Common myeloid progenitor, CD34-positive (primary cell): ENCODE results near the gene DENND4B.

Experiments
- CTCF ChIA-PET: fragments of 350-600 bp; sonication (Branson Sonifier 250); formaldehyde crosslinking; loops from one replicate; lab custom pipeline; 2021; ENCODE audit warnings: antibody characterized with exemption; lab: Charles Lee
- POLR2A ChIA-PET: fragments of 350-600 bp; sonication (Branson Sonifier 250); formaldehyde crosslinking; loops from one replicate; lab custom pipeline; 2021; ENCODE audit warnings: antibody characterized with exemption; lab: Charles Lee
- DNase-seq, 3 donors: peaks; one replicate each; pipeline versions ENCODE4 v3.0.0 to v3.0.0-alpha.2; 2013
- H3K27ac ChIP-seq, 2 experiments: 1 replicate in 1 of 2; 2 replicates in 1 of 2; pipeline ENCODE4 v1.7.0; 2013; ENCODE audit warnings: inconsistent platforms in 2 of 2, low read length in 2 of 2, mild to moderate bottlenecking in 2 of 2, low read depth in 1 of 2, moderate library complexity in 1 of 2; ENCODE audit not compliant: severe bottlenecking in 2 of 2, insufficient read depth in 1 of 2, poor library complexity in 1 of 2
- H3K27me3 ChIP-seq, 5 experiments: replicated peaks in 2 of 5; 1 replicate in 3 of 5; 2 replicates in 2 of 5; pipeline versions ENCODE4 v1.6.1 to v1.7.0; 2013; ENCODE audit warnings: low read length in 4 of 5, mild to moderate bottlenecking in 2 of 5, moderate library complexity in 2 of 5, inconsistent platforms in 1 of 5; ENCODE audit not compliant: insufficient read depth in 5 of 5, control insufficient read depth in 4 of 5
- H3K36me3 ChIP-seq, 4 experiments: 1 replicate in 2 of 4; 2 replicates in 2 of 4; pipeline versions ENCODE4 v1.6.1 to v1.7.0; 2013; ENCODE audit warnings: low read length in 3 of 4, control low read depth in 1 of 4, mild to moderate bottlenecking in 1 of 4; ENCODE audit not compliant: control insufficient read depth in 4 of 4, insufficient read depth in 4 of 4
- H3K4me1 ChIP-seq, 4 experiments: 1 replicate in 3 of 4; 2 replicates in 1 of 4; pipeline versions ENCODE4 v1.6.1 to v1.7.1; 2013; ENCODE audit warnings: low read length in 3 of 4, mild to moderate bottlenecking in 3 of 4, control low read depth in 1 of 4, inconsistent platforms in 1 of 4, moderate library complexity in 1 of 4; ENCODE audit not compliant: control insufficient read depth in 4 of 4, insufficient read depth in 4 of 4; ENCODE audit errors: control extremely low read depth in 1 of 4
- H3K4me3 ChIP-seq, 7 experiments: 1 replicate in 4 of 7; 2 replicates in 3 of 7; pipeline versions ENCODE4 v1.5.1 to v1.7.0; 2013; ENCODE audit warnings: mild to moderate bottlenecking in 7 of 7, low read length in 6 of 7, moderate library complexity in 6 of 7, inconsistent platforms in 2 of 7, low read depth in 2 of 7, control low read depth in 1 of 7; ENCODE audit not compliant: insufficient read depth in 4 of 7, control insufficient read depth in 1 of 7; ENCODE audit errors: extremely low read depth in 1 of 7
- H3K9me3 ChIP-seq, 5 experiments: 1 replicate in 4 of 5; 2 replicates in 1 of 5; pipeline versions ENCODE4 v1.6.1 to v1.7.1; 2013; ENCODE audit warnings: low read length in 4 of 5, mild to moderate bottlenecking in 2 of 5, inconsistent platforms in 1 of 5, low read depth in 1 of 5, moderate library complexity in 1 of 5; ENCODE audit not compliant: control insufficient read depth in 4 of 5, insufficient read depth in 2 of 5; ENCODE audit errors: control extremely low read depth in 1 of 5
- WGBS: methylation state at CpG from one replicate; pipeline ENCODE4 v1.1.5; 2013; ENCODE audit not compliant: insufficient coverage; 5-methylcytosine and 5-hydroxymethylcytosine counted together

DENND4B gene

GRCh38 chr1:153937331-153937730, 9.2 kb downstream of the DENND4B start:
- WGBS, result 96% methylated on average over 9 of the region's 10 CpGs
- CTCF ChIA-PET, result interaction anchor here (1.0 to 2.0 kb wide), 3 partner anchors 9 to 115 kb away, joined by 3 to 6 read pairs (median 6); partner anchors contain the start of gene DENND4B

GRCh38 chr1:153936011-153936802, 10.3 kb downstream of the DENND4B start:
- Histone ChIP-seq H3K9me3 (no peaks in the 10 kb centered on the region), H3K4me3 (no peak overlapping the region), H3K4me1 (no peaks in the 10 kb centered on the region), H3K27me3 (no peaks in the 10 kb centered on the region), H3K36me3 (peaks cover 11 to 86% (median 72%) of the 10 kb centered on the region in 4 experiments), H3K27ac (no peak overlapping the region)
- ChIA-PET POLR2A (no interaction called here), CTCF (interaction anchor here (0.7 kb wide), 1 partner anchor 8 kb away, joined by 3 read pairs; no protein-coding TSS in a partner anchor)
- DNase-seq, result no peak
- 96% methylated on average over 10 of the region's 12 CpGs for WGBS

More at GRCh38 chr1:153937331-153937730, 9.2 kb downstream of the DENND4B start:
- H3K27ac ChIP-seq, result no peak overlapping the region
- no peak for DNase-seq
- H3K4me3 ChIP-seq, result no peak overlapping the region
- H3K27me3 ChIP-seq, result no peaks in the 10 kb centered on the region
- POLR2A ChIA-PET, result no interaction called here
- H3K9me3 ChIP-seq, result no peaks in the 10 kb centered on the region
- peaks cover 11 to 92% (median 75%) of the 10 kb centered on the region in 4 experiments for H3K36me3 ChIP-seq
- H3K4me1 ChIP-seq, result no peaks in the 10 kb centered on the region

- no peaks in the 10 kb centered on the region for H3K4me1 ChIP-seq
- no peaks in the 10 kb centered on the region for H3K27me3 ChIP-seq
- H3K9me3 ChIP-seq, result no peaks in the 10 kb centered on the region
- H3K27ac ChIP-seq, result no peak overlapping the region
- no peak overlapping the region for H3K4me3 ChIP-seq
- peaks cover 13 to 86% (median 68%) of the 10 kb centered on the region in 4 experiments for H3K36me3 ChIP-seq
- no peak for DNase-seq
- ChIA-PET POLR2A (interaction anchor here (1.4 kb wide), 1 partner anchor 11 kb away, joined by 5 read pairs; no protein-coding TSS in a partner anchor), CTCF (interaction anchor here (0.6 to 2.5 kb wide), 2 partner anchors 9 kb away, joined by 3 to 10 read pairs; no protein-coding TSS in a partner anchor)
- 96% methylated on average over 9 of the region's 9 CpGs for WGBS
These were observed 11.8 kb downstream of the DENND4B start for GRCh38 chr1:153934746-153935145.

GRCh38 chr1:153933955-153934354, 12.6 kb downstream of the DENND4B start:
- no peak overlapping the region for H3K4me3 ChIP-seq
- no peaks in the 10 kb centered on the region for H3K27me3 ChIP-seq
- DNase-seq, result no peak
- H3K36me3 ChIP-seq, result peaks cover 15 to 86% (median 65%) of the 10 kb centered on the region in 4 experiments
- no peak overlapping the region for H3K27ac ChIP-seq
- WGBS, result 95% methylated on average over 11 of the region's 11 CpGs
- H3K9me3 ChIP-seq, result no peaks in the 10 kb centered on the region
- ChIA-PET POLR2A (interaction anchor here (0.6 to 1.4 kb wide), 2 partner anchors 10 to 430 kb away, joined by 4 to 5 read pairs; no protein-coding TSS in a partner anchor), CTCF (interaction anchor here (2.5 kb wide), 1 partner anchor 10 kb away, joined by 10 read pairs; no protein-coding TSS in a partner anchor)
- H3K4me1 ChIP-seq, result no peaks in the 10 kb centered on the region

- POLR2A ChIA-PET, result interaction anchor here (0.6 to 1.4 kb wide), 2 partner anchors 10 to 430 kb away, joined by 4 to 5 read pairs; no protein-coding TSS in a partner anchor
- no peak overlapping the region for H3K27ac ChIP-seq
- H3K4me3 ChIP-seq, result no peak overlapping the region
- H3K4me1 ChIP-seq, result no peaks in the 10 kb centered on the region
- H3K36me3 ChIP-seq, result peaks cover 15 to 84% (median 63%) of the 10 kb centered on the region in 4 experiments
- H3K9me3 ChIP-seq, result no peaks in the 10 kb centered on the region
- DNase-seq, result no peak
- CTCF ChIA-PET, result interaction anchor here (2.5 kb wide), 1 partner anchor 11 kb away, joined by 10 read pairs; no protein-coding TSS in a partner anchor
- H3K27me3 ChIP-seq, result no peaks in the 10 kb centered on the region
- 98% methylated on average over 7 of the region's 14 CpGs for WGBS
These were observed 13.1 kb downstream of the DENND4B start for GRCh38 chr1:153933430-153933829.

- ChIA-PET CTCF (interaction anchor here (2.5 kb wide), 1 partner anchor 12 kb away, joined by 10 read pairs; no protein-coding TSS in a partner anchor), POLR2A (no interaction called here)
- 98% methylated on average over 15 of the region's 18 CpGs for WGBS
- Histone ChIP-seq H3K27me3 (no peaks in the 10 kb centered on the region), H3K4me1 (no peaks in the 10 kb centered on the region), H3K9me3 (no peaks in the 10 kb centered on the region), H3K4me3 (no peak overlapping the region), H3K36me3 (peaks cover 13 to 78% (median 58%) of the 10 kb centered on the region in 4 experiments), H3K27ac (no peak overlapping the region)
- DNase-seq, result no peak
These were observed 14.1 kb downstream of the DENND4B start for GRCh38 chr1:153932156-153933131.
